VCaP (cell line): ENCODE data around the gene CST5.
"Not testable (repeated sequence)": the region's sequence is repeated elsewhere in the genome, so short reads cannot be mapped to it uniquely, and the experiment has no call there.

Experiments used
- H3K27ac ChIP-seq: fragments of 450-650 bp; 2 replicates; pipeline ENCODE4 v1.5.1; 2017
- CTCF ChIP-seq: fragments of 450-650 bp; conservative IDR thresholded peaks from 2 replicates; pipeline ENCODE4 v1.5.1; 2017; ENCODE audit warnings: mild to moderate bottlenecking, moderate library complexity

The CST5 gene

GRCh38 chr20:23856736-23857135, 22.8 kb downstream of the CST5 start:
- no peak overlapping the region for H3K27ac ChIP-seq
- TF ChIP-seq CTCF, result no peak

GRCh38 chr20:23856226-23856625, 23.3 kb downstream of the CST5 start:
- no peak overlapping the region for H3K27ac ChIP-seq
- no peak for TF ChIP-seq CTCF

GRCh38 chr20:23841693-23842092, 37.9 kb downstream of the CST5 start:
- no peak for TF ChIP-seq CTCF
- no peak overlapping the region for H3K27ac ChIP-seq

DNA sequence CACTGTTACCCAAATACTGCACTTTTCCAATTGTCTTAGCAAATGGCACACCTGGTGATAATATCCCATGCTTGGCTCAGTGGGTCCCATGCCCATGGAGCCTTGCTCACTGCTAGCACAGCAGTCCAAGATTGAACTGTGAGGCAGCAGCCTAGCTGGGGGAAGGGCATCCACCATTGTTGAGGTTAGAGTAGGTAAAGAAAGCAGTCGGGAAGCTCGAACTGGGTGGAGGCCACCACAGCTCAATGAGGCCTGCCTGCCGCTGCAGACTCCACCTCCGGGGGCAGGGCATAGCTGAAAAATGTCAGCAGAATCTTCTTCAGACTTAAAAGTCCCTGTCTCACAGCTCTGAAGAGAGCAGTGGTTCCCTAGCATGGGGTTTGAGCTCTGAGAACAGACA, 43.8 kb downstream of the CST5 start:
- TF ChIP-seq CTCF, result no peak
- peak overlapping the region; percentile 86; the same call in 1 of the 2 replicates for H3K27ac ChIP-seq

DNA sequence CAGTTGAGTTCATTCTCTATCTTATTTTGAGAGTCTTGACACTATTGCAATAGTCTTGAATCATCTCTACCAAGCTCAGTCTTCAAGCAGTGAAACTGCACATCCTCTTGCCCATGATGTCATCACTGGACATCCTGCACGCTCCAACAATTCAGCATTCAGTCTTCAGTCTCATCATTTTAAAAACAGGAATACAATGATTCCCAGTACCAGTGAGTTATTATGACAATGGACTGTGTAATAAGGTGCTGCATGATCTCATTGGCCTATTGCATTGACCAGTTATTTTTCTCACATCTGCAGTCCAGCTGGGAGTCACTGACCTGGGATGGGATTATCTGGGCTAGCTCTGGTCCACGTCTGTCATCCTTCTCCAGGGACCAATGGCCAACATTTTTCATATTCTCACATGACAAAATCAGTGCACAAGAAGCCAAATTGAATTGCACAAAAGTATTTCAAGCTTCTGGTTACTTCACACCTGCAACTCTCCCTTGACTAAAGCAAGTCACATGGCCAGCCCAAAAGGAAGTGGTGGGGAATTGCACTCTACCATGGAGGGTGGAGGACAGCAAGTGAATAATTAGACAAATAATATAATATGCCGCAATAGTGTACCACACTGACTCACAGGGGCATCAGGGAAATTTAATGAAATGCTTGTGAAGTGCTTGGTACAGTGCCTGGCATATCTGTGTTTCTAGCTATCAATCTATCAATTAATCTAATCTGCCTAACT, 46.6 kb downstream of the CST5 start:
- no peak for TF ChIP-seq CTCF
- H3K27ac ChIP-seq, result peak overlapping the region; percentile 86

DNA sequence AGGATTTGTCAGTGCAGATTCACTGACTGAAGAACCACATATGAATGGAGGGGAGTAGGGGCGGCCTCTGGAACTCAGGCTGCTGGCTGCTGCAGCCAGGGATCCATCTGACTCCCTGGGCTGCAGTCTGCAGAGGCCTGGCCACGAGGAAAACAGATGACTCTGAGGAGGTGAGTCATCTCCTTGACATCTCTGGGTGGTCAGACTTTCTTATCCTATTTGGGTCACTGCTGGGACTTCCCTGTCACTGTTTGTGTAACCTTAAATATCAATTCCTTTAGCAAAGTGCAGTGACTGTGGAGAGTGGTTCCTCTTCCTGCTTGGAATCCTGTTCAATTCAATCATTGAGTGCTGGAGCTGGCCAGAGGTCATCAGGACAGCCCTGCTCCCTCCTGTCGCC, 47.6 kb downstream of the CST5 start:
- H3K27ac ChIP-seq, result not testable (repeated sequence)

DNA sequence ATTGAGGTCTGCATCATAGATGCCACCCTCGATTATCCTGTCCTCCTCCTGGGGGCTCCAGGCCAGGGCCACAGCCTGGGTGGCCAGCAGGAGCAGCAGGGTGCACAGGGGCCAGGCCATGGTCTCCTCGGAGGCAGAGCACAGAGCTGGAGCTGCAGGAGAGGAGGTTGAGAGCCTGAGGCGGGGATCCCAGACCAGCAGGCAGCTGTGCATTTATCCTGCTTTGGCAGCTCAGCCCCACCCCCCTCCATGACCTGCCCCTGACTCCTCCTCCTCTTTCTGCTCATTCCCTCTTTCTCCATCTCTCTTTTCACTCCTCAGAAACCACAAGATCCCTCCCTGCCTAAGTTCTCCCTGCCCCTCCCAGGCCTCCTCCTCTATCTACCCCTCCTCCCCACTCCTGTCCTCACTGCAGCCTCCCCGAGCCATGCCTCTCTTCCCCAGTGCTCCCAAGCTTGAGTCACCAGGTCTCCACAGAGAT, 53.0 kb downstream of the CST5 start, which contains the start of gene CST2:
TSS of gene CST2 (minus strand) at position 189 of the 481 bp plus-strand sequence. CDS start at position 120, 69 bp downstream.
- TF ChIP-seq CTCF, result no peak
- no peak within 1 kb of the TSS for H3K27ac ChIP-seq
